ENCODE data around the gene SALL1.

SALL1 gene

GRCh38 chr16:51157698-51158097, 6.6 kb upstream of the SALL1 start:
- in situ Hi-C loops (cut with HindIII; ENCODE audit: low sequenced_read_pairs) = no loop called here

- in situ Hi-C loops (cut with HindIII; ENCODE audit: low sequenced_read_pairs) = no loop called here
Observed at GRCh38 chr16:51156807-51157200, 5.7 kb upstream of the SALL1 start.

- in situ Hi-C loops (cut with HindIII; ENCODE audit: low sequenced_read_pairs) = no loop called here
Observed at GRCh38 chr16:51155820-51156806, 5.0 kb upstream of the SALL1 start.

- in situ Hi-C loops (cut with HindIII; ENCODE audit: low sequenced_read_pairs) = no loop called here
Observed at GRCh38 chr16:51155199-51155607, 4.1 kb upstream of the SALL1 start.

- in situ Hi-C loops (cut with HindIII; ENCODE audit: low sequenced_read_pairs) = no loop called here
Observed at GRCh38 chr16:51154271-51155171, 3.5 kb upstream of the SALL1 start.

GRCh38 chr16:51153577-51154031, 2.5 kb upstream of the SALL1 start:
- in situ Hi-C loops (cut with HindIII; ENCODE audit: low sequenced_read_pairs) = no loop called here

GRCh38 chr16:51152691-51153576, 1.9 kb upstream of the SALL1 start:
- in situ Hi-C loops (cut with HindIII; ENCODE audit: low sequenced_read_pairs) = no loop called here

- in situ Hi-C loops (cut with HindIII; ENCODE audit: low sequenced_read_pairs) = no loop called here
Observed at GRCh38 chr16:51151961-51152663, 1.0 kb upstream of the SALL1 start.

- in situ Hi-C loops (cut with HindIII; ENCODE audit: low sequenced_read_pairs) = no loop called here
Observed at GRCh38 chr16:51151435-51151960, 428 bp upstream of the SALL1 start.

- in situ Hi-C loops (cut with HindIII; ENCODE audit: low sequenced_read_pairs) = no loop called here
Observed at GRCh38 chr16:51150165-51150887, 744 bp downstream of the SALL1 start.

GRCh38 chr16:51149721-51150164, 1.3 kb downstream of the SALL1 start:
- in situ Hi-C loops (cut with HindIII; ENCODE audit: low sequenced_read_pairs) = no loop called here

GRCh38 chr16:51149251-51149661, 1.8 kb downstream of the SALL1 start:
- in situ Hi-C loops (cut with HindIII; ENCODE audit: low sequenced_read_pairs) = no loop called here

GRCh38 chr16:51148678-51149228, 2.3 kb downstream of the SALL1 start:
- in situ Hi-C loops (cut with HindIII; ENCODE audit: low sequenced_read_pairs) = no loop called here

- in situ Hi-C loops (cut with HindIII; ENCODE audit: low sequenced_read_pairs) = no loop called here
Observed at GRCh38 chr16:51147776-51148677, 3.0 kb downstream of the SALL1 start.

- in situ Hi-C loops (cut with HindIII; ENCODE audit: low sequenced_read_pairs) = no loop called here
Observed at GRCh38 chr16:51146256-51146924, 4.7 kb downstream of the SALL1 start.

GRCh38 chr16:51144203-51144602, 6.9 kb downstream of the SALL1 start:
- in situ Hi-C loops (cut with HindIII; ENCODE audit: low sequenced_read_pairs) = no loop called here
